Testis (tissue), 2 donors: ENCODE measurements around the gene PPP1R13L.

ENCODE experiments used
- POLR2A ChIP-seq: fragments of 450-650 bp; IDR thresholded peaks from one replicate; pipeline ENCODE4 v1.6.1; 2017; ENCODE audit warnings: antibody characterized with exemption, mild to moderate bottlenecking, moderate library complexity
- TF ChIP-seq, protein P1 (sequence below), 3 experiments: fragments of 450-650 bp in 2 of 3; fragments of 200-600 bp in 1 of 3; sonication (generic) in 1 of 3; IDR thresholded peaks; one replicate each; pipeline ENCODE4 v1.5.1; 2016 to 2019; ENCODE audit warnings: antibody characterized with exemption in 3 of 3, mild to moderate bottlenecking in 2 of 3, moderate library complexity in 1 of 3

DNA sequence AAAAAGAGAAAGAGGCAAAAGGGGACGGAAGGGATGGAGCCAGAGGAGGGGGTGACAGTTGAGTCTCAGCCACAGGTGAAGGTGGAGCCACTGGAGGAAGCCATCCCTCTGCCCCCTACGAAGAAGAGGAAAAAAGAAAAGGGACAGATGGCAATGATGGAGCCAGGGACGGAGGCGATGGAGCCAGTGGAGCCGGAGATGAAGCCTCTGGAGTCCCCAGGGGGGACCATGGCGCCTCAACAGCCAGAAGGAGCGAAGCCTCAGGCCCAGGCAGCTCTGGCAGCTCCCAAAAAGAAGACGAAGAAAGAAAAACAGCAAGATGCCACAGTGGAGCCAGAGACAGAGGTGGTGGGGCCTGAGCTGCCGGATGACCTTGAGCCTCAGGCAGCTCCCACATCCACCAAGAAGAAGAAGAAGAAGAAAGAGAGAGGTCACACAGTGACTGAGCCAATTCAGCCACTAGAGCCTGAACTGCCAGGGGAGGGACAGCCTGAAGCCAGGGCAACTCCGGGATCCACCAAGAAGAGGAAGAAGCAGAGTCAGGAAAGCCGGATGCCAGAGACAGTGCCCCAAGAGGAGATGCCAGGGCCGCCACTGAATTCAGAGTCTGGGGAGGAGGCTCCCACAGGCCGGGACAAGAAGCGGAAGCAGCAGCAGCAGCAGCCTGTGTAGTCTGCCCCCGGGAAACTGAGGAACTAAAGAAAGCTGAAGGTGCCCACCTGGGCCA, 4.1 kb upstream of the PPP1R13L start:
- TF ChIP-seq, protein P1, sequence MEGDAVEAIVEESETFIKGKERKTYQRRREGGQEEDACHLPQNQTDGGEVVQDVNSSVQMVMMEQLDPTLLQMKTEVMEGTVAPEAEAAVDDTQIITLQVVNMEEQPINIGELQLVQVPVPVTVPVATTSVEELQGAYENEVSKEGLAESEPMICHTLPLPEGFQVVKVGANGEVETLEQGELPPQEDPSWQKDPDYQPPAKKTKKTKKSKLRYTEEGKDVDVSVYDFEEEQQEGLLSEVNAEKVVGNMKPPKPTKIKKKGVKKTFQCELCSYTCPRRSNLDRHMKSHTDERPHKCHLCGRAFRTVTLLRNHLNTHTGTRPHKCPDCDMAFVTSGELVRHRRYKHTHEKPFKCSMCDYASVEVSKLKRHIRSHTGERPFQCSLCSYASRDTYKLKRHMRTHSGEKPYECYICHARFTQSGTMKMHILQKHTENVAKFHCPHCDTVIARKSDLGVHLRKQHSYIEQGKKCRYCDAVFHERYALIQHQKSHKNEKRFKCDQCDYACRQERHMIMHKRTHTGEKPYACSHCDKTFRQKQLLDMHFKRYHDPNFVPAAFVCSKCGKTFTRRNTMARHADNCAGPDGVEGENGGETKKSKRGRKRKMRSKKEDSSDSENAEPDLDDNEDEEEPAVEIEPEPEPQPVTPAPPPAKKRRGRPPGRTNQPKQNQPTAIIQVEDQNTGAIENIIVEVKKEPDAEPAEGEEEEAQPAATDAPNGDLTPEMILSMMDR (IDR thresholded peaks at IDR 0.05), result no peak
- no peak for TF ChIP-seq POLR2A
